ENCODE results near the gene PSTPIP1. TPM values are rescaled to one million over a fixed set of nuclear protein-coding genes. Genes with fewer than 3 reads are reported as not detected.
"Not testable (repeated sequence)": the region's sequence is repeated elsewhere in the genome, so short reads cannot be mapped to it uniquely, and the experiment has no call there.

PSTPIP1 gene
- total RNA-seq, 1 donor from 2014 or later, result not detected

GRCh38 chr15:76954744-76955143, 40.2 kb upstream of the PSTPIP1 start:
- Mint-ChIP-seq H3K9me3 (ENCODE audit: low read depth) (no peaks in the 10 kb centered on the region), H3K27me3 (no peaks in the 10 kb centered on the region), H3K4me3 (ENCODE audit: low read depth) (no peak overlapping the region), H3K4me1 (ENCODE audit: low read depth) (no peaks in the 10 kb centered on the region), H3K36me3 (ENCODE audit: insufficient read depth) (peaks cover 8% of the 10 kb centered on the region), H3K27ac (no peak overlapping the region)
- DNase-seq (ENCODE audit: low spot score, unreplicated experiment), result no peak
- TF ChIP-seq, protein P1, sequence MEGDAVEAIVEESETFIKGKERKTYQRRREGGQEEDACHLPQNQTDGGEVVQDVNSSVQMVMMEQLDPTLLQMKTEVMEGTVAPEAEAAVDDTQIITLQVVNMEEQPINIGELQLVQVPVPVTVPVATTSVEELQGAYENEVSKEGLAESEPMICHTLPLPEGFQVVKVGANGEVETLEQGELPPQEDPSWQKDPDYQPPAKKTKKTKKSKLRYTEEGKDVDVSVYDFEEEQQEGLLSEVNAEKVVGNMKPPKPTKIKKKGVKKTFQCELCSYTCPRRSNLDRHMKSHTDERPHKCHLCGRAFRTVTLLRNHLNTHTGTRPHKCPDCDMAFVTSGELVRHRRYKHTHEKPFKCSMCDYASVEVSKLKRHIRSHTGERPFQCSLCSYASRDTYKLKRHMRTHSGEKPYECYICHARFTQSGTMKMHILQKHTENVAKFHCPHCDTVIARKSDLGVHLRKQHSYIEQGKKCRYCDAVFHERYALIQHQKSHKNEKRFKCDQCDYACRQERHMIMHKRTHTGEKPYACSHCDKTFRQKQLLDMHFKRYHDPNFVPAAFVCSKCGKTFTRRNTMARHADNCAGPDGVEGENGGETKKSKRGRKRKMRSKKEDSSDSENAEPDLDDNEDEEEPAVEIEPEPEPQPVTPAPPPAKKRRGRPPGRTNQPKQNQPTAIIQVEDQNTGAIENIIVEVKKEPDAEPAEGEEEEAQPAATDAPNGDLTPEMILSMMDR (IDR thresholded peaks at IDR 0.05; ENCODE audit: unreplicated experiment), result no peak

- H3K27ac Mint-ChIP-seq, result no peak overlapping the region
- H3K9me3 Mint-ChIP-seq (ENCODE audit: low read depth), result no peaks in the 10 kb centered on the region
- no peaks in the 10 kb centered on the region for H3K36me3 Mint-ChIP-seq (ENCODE audit: insufficient read depth)
- H3K4me3 Mint-ChIP-seq (ENCODE audit: low read depth), result no peak overlapping the region
- TF ChIP-seq, protein P1 (IDR thresholded peaks at IDR 0.05; ENCODE audit: unreplicated experiment), result peak; percentile 22
- peaks cover 9% of the 10 kb centered on the region for H3K4me1 Mint-ChIP-seq (ENCODE audit: low read depth)
- peaks cover 21% of the 10 kb centered on the region for H3K27me3 Mint-ChIP-seq
- no peak for DNase-seq (ENCODE audit: low spot score, unreplicated experiment)
Observed at GRCh38 chr15:76961268-76962011, 33.5 kb upstream of the PSTPIP1 start.

DNA sequence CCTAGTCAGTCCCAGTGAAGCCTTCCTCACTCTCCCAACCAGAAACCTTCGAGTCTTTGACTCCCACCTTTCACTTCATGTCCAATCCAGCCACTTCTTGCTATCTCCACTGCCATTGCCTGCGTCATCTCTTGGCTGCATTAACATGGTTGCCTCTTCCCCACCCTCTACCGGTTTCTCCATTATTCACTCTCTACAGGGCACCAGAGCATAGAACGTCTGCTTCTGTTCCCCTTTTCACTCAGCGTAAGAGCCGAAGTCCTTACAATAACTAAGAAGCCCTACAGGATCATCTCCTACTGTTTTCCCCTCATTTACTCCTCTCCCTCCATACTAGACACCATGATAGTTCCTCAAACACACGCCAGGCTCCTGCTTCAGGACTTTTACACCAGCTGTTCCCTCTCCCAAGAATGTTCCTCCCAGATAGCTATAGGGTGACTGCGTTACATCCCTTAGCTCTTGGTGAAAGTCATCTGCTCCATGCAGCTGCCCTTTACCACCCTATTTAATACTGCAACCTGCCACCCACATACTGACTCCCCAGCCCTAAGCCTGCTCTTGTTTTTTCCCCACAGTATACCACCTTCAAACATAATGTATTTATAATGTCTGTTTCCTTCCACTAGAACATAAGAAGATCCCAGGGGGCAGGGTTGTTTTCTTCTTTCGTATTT, 32.5 kb upstream of the PSTPIP1 start:
- Mint-ChIP-seq H3K27me3 (peaks cover 24% of the 10 kb centered on the region), H3K4me3 (ENCODE audit: low read depth) (no peak overlapping the region), H3K27ac (no peak overlapping the region), H3K36me3 (ENCODE audit: insufficient read depth) (no peaks in the 10 kb centered on the region), H3K4me1 (ENCODE audit: low read depth) (peaks cover 9% of the 10 kb centered on the region), H3K9me3 (ENCODE audit: low read depth) (no peaks in the 10 kb centered on the region)
- TF ChIP-seq, protein P1 (IDR thresholded peaks at IDR 0.05; ENCODE audit: unreplicated experiment), result no peak
- no peak for DNase-seq (ENCODE audit: low spot score, unreplicated experiment)

GRCh38 chr15:76963596-76963995, 31.3 kb upstream of the PSTPIP1 start:
- no peak for DNase-seq (ENCODE audit: low spot score, unreplicated experiment)
- Mint-ChIP-seq H3K27me3 (peaks cover 25% of the 10 kb centered on the region), H3K4me3 (ENCODE audit: low read depth) (no peak overlapping the region), H3K27ac (no peak overlapping the region), H3K9me3 (ENCODE audit: low read depth) (no peaks in the 10 kb centered on the region), H3K4me1 (ENCODE audit: low read depth) (peaks cover 9% of the 10 kb centered on the region), H3K36me3 (ENCODE audit: insufficient read depth) (no peaks in the 10 kb centered on the region)
- TF ChIP-seq, protein P1 (IDR thresholded peaks at IDR 0.05; ENCODE audit: unreplicated experiment), result peak; percentile 31

DNA sequence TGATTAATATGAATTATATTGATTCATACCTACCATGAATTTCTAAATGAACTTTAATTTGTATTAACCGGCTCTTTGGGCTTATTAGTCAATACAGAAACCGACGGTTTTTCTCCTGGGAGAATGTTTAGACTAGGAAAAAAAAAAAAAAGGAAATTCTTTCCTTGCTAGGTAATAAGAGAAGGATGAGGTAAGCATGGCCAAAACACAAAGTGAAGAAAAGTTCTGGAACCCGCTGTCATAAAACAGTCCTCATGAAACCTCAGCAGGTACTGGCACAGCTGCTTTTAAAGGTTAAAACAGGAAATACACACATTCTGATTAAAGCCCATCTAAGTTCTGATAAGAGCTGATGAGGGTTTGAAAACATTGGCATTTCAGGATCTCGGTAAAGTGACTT, 30.8 kb upstream of the PSTPIP1 start:
- H3K27me3 Mint-ChIP-seq, result peaks cover 27% of the 10 kb centered on the region
- no peaks in the 10 kb centered on the region for H3K9me3 Mint-ChIP-seq (ENCODE audit: low read depth)
- TF ChIP-seq, protein P1 (IDR thresholded peaks at IDR 0.05; ENCODE audit: unreplicated experiment), result no peak
- peaks cover 9% of the 10 kb centered on the region for H3K4me1 Mint-ChIP-seq (ENCODE audit: low read depth)
- DNase-seq (ENCODE audit: low spot score, unreplicated experiment), result no peak
- H3K27ac Mint-ChIP-seq, result no peak overlapping the region
- H3K36me3 Mint-ChIP-seq (ENCODE audit: insufficient read depth), result no peaks in the 10 kb centered on the region
- no peak overlapping the region for H3K4me3 Mint-ChIP-seq (ENCODE audit: low read depth)

DNA sequence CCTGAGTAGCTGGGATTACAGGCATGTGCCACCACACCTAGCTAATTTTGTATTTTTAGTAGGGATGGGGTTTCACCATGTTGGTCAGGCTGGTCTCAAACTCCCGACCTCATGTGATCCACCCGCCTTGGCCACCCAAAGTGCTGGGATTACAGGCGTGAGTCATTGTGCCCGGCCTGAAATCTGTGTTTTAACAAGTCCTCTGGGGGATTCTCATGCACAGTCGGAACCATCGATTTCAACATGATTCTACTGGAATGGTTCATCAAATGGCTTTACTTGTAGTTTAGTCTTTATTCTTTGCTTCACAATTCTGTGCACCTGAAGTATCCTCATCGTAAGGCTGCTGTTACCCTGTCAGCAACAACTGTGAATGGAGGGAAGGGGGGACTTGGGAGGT, 28.9 kb upstream of the PSTPIP1 start:
- not testable (repeated sequence) for DNase-seq (ENCODE audit: low spot score, unreplicated experiment); H3K27ac Mint-ChIP-seq; H3K36me3 Mint-ChIP-seq (ENCODE audit: insufficient read depth); H3K9me3 Mint-ChIP-seq (ENCODE audit: low read depth); H3K4me3 Mint-ChIP-seq (ENCODE audit: low read depth); H3K4me1 Mint-ChIP-seq (ENCODE audit: low read depth)
- H3K27me3 Mint-ChIP-seq, result peaks cover 27% of the 10 kb centered on the region

All from progenitor cell of endocrine pancreas (in vitro differentiated cells).